Body of pancreas (tissue), 4 donors: ENCODE results near the gene CCDC201. TPM values are rescaled to one million over a fixed set of nuclear protein-coding genes. Genes with fewer than 3 reads are reported as not detected.
"Not testable (repeated sequence)": the region's sequence is repeated elsewhere in the genome, so short reads cannot be mapped to it uniquely, and the experiment has no call there.

ENCODE experiments used
- ATAC-seq: fragments of 150-250 bp; one replicate; pipeline ENCODE4 v1.9.1; 2016
- DNase-seq, 4 donors: peaks; one replicate each; pipeline ENCODE4 v3.0.0-alpha.2; 2019
- H3K27ac ChIP-seq, 4 donors: fragments of 200-600 bp; sonication (generic); 1 replicate in 3 of 4; 2 replicates in 1 of 4; pipeline versions ENCODE4 v1.5.1 to v1.6.1; 2016 to 2019; ENCODE audit warnings: mild to moderate bottlenecking in 1 of 4, mixed read lengths in 1 of 4, moderate library complexity in 1 of 4
- H3K27me3 ChIP-seq, 2 donors: fragments of 200-600 bp; sonication (generic); one replicate each; pipeline ENCODE4 v1.6.0; 2016; ENCODE audit warnings: mild to moderate bottlenecking in 1 of 2
- H3K36me3 ChIP-seq, 2 donors: fragments of 200-600 bp; sonication (generic); replicated peaks in 1 of 2; 2 replicates each; pipeline ENCODE4 v1.5.1; 2016; ENCODE audit warnings: low read depth in 2 of 2; ENCODE audit not compliant: insufficient read depth in 1 of 2
- H3K4me1 ChIP-seq: fragments of 200-600 bp; sonication (generic); one replicate; pipeline ENCODE4 v1.6.0; 2016
- H3K4me3 ChIP-seq, 2 donors: fragments of 200-600 bp; sonication (generic); 1 replicate in 1 of 2; 2 replicates in 1 of 2; pipeline ENCODE4 v1.5.1; 2016 to 2019
- H3K9me3 ChIP-seq, 3 donors: fragments of 200-600 bp; sonication (generic); 1 replicate in 2 of 3; 2 replicates in 1 of 3; pipeline ENCODE4 v1.5.1; 2016
- WGBS, 2 donors: methylation state at CpG; one replicate each; pipeline ENCODE4 v1.1.5; 2017; 5-methylcytosine and 5-hydroxymethylcytosine counted together
- intact Hi-C: fragments of 100-400 bp; cut with DNase I; formaldehyde crosslinking; loops from one replicate; pipeline ENCODE4 v1.15.1; 2023
- small RNA-seq: library from RNA; depleted of rRNA; stranded (forward); fragments of <200 nt; gene quantifications from one replicate; pipeline ENCODE3, GENCODE V24; 2016
- total RNA-seq, 2 donors: library from RNA; depleted of rRNA; stranded (reverse); fragments of >200 nt; gene quantifications; one replicate each; pipeline ENCODE4 v1.1.0, GENCODE V29; 2016

CCDC201 gene
- total RNA-seq, 2 donors from 2014 or later: not detected

- intact Hi-C loops, H3K27ac ChIP-seq, H3K36me3 ChIP-seq, H3K9me3 ChIP-seq, DNase-seq, H3K4me3 ChIP-seq, ATAC-seq, H3K4me1 ChIP-seq, H3K27me3 ChIP-seq: not testable (repeated sequence)
- WGBS, 2 donors: 88 to 91% methylated on average over 21 of the region's 28 CpGs
These were observed 62.4 kb downstream of the CCDC201 start for GRCh38 chr7:45810451-45811005.

Small RNAs within 50 kb of the gene (small RNA-seq; reads per million reads assigned to genes)
- gene RNU6-326P: not detected

Other genes starting within 250 kb of the CCDC201 start
- gene IGFBP1, start 15.4 kb upstream of the CCDC201 start, total RNA-seq: under 1 TPM; 0.26 to 0.99 TPM
- 100 to 1,000 TPM; 100 to 405 TPM for gene IGFBP3, start 48.2 kb upstream of the CCDC201 start, total RNA-seq